Iris pigment epithelial cell (primary cell): ENCODE data around the gene SLC19A1.

Experiments
- DNase-seq: peaks from one replicate; pipeline ENCODE4 v3.0.0-alpha.2; 2011; ENCODE audit warnings: low read depth

The SLC19A1 gene

GRCh38 chr21:45454060-45454925, 87.9 kb downstream of the SLC19A1 start:
- no peak for DNase-seq

DNA sequence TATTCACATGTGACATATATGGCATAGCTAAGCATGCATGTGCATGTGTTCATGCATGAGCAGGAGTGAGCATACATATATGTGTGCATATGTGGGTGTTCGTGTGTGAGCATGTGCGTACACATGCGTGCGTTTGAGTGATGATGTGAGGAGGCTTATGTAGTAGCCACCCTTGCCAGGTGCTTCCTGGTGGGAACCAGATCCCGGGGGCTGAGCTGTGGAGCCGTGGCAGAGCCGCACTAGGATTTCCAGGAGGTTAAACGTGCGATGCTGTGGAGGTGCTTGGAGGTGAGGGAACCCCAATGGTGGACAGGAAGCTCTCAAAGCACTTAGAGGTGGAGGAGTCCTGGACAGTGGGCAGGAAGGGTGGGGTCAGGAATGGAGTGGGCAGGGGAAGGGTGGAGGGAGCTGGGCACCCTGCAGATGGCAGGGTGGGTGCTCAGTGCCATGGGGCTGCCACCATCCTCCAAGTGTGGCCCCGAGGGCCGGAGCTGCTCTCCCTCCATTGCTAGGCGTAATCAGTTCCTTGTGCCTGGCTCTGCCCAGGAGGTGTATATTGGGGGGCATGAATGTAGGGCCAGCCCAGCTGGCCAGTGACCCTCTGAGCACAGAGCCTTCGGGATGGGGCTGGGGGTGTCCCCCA, 88.8 kb downstream of the SLC19A1 start:
- no peak for DNase-seq

DNA sequence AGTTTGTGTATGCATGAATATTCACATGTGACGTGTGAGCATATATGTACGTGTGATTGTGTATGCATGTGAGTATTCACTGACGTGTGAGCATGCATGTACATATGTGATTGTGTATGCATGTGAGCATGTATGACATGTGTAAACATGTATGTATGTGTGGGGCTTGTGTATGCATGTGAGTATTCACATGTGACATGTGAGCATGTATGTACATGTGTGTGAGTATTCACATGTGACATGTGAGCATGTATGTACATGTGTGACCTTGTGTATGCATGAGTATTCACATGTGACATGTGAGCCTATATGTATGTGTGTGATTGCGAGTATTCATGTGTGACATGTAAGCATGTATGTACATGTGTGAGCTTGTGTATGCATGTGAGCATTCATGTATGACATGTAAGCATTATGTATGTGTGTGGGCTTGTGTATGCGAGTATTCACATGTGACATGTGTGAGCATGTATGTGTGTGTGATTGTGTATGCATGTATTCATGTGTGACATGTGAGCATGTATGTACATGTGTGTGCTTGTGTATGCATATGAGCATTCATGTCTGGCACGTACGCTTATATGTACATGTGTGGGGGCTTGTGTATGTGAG, 89.4 kb downstream of the SLC19A1 start:
- no peak for DNase-seq

DNA sequence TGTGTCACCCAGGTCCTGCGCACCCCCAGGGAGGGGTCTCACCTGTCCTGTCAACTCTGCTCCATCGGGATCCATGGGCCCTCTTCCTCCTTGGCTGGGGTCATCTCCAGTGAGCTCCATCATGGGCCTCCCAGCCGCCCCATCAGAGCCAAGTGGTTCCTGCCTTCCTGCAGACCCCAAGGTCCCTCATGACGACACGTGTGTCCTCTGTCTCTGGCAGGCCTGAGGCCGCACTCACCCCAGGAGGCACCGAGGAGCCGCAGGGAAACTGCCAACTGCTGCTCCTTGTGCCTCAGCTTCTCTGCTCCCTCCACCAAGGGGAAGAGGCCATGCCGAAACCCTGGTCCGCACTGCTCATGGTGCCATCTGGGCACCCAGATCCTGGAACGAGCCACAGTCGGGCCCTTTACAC, 90.5 kb downstream of the SLC19A1 start:
- no peak for DNase-seq

DNA sequence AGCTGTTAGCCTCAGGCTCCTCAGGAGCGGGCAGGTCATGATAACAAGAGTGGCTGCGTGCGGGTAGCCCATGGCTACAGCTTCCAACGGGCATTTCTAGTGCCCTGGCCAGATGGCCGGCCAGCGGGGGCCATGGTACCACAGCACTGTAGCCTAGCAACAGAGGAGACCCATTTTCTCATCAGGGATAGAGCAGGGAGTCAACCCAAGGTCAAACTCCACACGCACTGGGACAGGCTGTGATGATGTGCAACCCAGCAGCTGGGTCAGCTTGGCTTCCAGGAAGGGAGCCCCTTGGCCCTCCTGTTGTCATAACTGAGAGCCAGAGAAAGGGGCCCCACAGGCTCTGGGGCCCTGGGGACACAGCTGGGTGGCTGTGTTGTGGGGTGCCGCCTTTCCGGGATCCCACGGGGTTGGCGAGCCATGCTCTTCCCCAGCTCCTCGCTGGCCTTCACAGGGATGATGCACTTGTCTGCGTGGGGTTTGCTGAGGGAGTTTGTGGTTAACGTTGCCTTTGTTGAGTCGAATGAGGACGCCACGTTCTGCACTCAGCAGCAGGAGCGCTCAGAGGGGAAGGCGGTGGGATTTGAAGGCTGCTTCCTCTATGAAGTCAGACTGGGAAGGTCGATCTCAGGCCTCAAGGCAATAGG, 91.0 kb downstream of the SLC19A1 start:
- DNase-seq, result peak; percentile 36

- DNase-seq, result no peak
Measured at GRCh38 chr21:45450423-45451090, 91.7 kb downstream of the SLC19A1 start.

DNA sequence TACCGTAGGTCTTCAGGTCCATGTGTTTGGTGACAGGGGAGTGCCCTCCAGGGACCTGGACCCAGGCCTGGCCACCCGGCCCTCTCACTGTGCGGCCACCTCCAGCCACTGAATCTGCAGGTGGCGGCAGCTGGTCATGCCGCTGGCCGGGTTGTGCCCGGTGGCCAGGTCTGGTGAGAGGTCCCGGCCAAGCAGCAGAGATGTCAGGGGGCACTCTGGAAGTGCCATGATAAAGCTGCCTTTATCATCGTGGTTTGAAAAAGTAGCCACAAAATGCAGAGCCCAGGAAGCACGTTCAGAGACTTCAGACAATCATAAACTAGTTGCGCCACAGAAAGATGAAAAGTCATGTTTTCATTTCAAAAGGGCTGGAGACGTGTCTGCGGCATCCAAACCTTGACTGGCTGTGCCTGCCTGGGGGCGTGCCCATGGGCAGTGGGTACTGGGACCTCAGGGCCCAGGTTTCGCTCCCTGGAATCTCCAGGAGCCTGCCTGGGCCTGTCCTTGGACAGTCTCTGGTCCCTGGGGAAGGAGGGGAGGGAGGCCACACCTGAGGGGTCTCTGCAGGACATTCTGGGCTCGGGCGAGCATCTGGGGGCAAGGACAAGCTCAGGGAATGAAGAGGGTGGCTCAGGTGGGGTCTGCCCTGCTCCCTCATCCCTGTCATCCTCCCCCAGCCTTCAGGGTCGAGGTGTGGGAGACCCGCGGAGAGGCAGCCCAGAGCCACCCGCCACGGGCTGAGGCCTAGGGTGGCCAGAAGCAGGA, 92.4 kb downstream of the SLC19A1 start:
- peak; percentile 21 for DNase-seq

DNA sequence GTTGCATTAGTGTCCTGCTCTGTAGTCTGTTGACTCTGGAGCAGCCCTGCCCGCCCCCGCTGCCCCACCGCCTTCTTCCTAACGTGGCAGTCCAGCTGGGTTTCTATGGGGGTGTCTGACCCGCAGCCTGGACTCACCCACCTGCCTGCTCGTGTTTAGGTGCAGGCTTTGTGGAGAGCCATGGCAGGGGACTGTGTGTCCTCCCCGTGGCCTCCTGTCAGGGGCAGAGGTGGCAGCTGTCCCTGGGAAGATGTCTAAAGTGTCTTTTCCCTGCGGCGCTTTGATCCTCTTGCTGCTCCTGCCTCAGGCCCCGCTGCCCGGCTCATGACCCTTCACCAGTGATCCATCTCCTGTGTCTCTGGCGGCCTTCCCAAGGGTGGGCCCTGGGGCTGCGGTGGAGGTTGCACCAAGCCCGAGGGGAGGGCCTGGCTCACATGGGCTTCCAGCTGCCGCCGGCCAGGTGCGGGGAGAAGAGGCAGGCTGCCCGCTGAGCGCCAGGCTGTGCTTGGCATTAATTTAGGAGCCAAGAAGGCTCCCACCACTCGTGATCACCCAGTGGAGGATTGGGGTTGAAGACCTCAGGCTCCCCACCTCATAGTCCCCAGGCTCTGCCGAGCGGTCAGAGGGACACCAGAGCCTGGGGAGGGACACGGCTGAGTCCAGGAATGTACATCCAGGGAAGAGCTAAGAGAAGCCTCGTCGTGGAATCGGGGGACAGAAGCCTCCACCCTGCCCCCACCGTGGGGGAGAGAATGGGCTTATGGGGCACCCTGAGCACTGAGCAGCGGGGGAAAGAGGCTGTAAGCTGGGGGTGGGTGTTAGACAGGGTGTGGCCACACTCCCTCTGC, 93.2 kb downstream of the SLC19A1 start:
- no peak for DNase-seq

DNA sequence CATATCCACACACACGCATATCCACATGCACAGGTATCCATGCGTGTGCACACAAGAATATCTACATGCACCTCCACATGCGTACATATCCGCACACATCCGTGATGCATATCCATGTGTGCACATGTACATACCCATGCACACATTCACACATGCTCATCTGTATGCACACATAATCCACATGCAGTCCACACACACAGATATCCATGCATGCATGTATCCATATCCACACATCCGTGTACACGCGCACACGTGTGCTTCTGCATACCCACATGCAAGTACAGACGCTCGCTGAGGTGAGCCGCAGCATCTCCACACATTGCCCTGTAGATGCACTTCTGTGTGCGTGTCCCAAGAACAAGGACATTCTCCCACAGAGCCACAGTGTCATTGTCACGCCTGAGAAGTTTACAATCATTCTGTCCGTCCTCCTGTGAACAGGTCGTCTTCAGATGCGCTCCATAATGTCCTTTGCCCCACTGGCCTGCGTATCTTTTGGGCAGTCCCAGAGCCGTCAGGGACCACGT, 93.9 kb downstream of the SLC19A1 start:
- no peak for DNase-seq
